ACHN (cell line): ENCODE results near the gene CCT7.

Experiments used
- DNase-seq: peaks from one replicate; pipeline ENCODE4 v3.0.0-alpha.2; 2015
- in situ Hi-C: cut with HindIII; loops from 2 replicates; pipeline ENCODE4 v1.10.0; 2017; ENCODE audit warnings: low sequenced_read_pairs, low pct_ligation_motif_present, low pct_unique_long_range_greater_than_20kb

Gene CCT7

DNA sequence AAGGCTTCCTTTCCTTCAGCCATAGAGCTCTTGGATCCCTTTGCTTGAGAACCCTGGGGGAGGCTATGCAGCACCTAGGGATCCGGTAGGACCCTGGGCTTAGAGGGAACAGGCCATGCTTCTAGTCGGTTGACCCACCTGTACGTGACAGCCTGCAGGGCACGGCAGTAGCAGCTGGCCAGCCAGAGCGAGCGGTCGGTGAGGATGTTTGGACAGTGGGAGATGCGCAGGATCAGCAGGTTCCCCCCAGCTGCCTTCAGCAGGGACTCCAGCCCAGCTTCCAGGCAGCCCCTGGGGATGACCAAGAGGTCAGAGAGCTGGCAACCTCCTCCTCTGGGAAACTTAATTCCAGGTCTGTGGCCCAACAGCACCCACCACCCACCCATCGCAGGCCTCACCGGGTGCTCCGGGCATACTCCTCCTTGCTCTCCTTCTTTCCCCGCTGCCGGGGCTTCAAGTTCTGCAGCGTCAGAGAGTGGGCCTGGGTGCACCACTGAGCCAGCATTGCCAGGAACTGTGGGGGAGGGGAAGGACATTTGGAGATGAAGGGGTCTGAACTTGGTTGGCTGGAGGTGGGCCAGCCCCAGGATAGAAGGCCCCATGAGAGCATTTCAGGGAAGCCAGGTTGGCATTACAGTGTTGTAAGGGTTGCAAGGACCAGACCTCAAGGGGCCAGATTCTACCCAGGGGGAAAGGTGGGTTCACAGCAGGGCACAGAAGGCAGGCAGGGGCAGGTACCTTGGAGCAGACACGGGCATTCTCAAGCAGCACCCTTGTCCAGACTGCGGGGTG, 29.6 kb downstream of the CCT7 start:
- DNase-seq = no peak
- in situ Hi-C loops = no loop called here

DNA sequence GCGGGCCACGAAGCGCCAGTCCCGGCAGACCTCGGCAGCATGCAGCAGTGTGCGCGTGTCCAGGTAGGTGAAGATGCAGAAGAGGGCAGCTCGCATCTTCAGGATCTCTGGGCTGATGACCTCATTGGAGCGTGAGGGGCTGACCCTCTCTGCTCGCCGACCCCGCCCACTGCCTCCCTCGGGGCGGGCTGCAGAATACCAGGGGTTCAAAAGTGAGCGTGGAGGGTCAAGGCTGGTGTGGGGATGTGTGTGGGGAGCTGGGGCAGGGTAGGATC, 30.2 kb downstream of the CCT7 start:
- no peak for DNase-seq
- in situ Hi-C loops = no loop called here

DNA sequence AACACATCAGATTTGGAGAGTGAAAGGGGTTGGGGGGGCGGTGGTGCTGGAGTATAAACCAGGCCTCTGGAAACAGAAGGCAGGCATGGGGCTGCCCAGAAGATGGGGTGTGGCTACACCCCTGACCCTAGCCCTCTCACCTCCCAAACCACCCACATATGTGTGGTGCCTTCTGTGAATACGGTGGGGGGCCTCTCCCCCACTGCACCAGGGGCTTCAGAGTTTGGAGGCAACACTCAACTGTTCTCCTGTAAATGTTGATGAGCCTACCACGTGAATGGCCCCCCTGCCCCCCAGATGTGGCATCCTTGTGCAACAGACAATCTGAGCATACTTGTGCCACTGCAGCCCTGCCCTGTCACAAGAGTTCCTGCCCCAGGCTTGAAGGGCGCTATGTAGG, 30.7 kb downstream of the CCT7 start:
- in situ Hi-C loops = no loop called here
- no peak for DNase-seq

DNA sequence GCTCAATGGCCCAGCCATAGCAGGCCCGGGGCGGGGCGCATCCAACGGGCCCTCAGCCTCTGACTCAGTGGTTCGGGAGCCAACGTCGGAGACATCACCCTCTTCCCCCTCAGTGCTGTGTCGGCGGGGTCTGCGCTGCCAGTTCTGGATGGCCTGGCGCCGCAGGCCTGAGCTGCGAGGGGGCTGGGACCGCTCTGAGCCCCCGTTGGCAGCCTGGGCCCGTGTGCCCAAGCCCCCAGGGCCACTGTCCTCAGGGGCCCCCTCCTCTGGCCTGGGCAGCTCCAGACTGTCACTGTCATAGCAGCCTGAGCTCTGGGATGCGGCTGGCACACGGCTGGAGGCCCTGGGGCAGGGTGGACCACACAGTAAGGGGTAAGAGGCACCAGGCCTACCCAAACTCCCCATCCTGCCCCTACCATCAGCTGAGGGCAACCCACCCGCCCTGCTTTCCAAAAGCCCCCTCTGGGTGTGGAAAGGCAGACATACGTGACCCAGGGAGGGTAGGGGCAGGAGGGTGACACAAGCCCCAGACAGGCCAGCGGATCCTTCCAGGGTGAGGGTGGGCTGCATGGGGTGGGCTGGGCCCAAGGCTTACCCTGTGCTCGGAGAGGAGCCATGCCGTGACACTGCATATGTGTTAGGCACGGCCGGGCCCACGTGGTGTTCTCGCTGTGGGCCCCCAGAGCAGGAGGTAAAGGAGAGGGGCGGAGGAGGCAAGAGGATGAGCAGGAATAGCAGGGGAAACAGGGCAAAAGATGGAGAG, 31.4 kb downstream of the CCT7 start:
- DNase-seq = no peak

GRCh38 chr2:73266061-73266901, 32.2 kb downstream of the CCT7 start:
- in situ Hi-C loops = no loop called here
- no peak for DNase-seq

More for the DNA sequence above, 31.4 kb downstream of the CCT7 start:
- in situ Hi-C loops = no loop called here

GRCh38 chr2:73267008-73267407, 32.9 kb downstream of the CCT7 start:
- in situ Hi-C loops = no loop called here
- no peak for DNase-seq

DNA sequence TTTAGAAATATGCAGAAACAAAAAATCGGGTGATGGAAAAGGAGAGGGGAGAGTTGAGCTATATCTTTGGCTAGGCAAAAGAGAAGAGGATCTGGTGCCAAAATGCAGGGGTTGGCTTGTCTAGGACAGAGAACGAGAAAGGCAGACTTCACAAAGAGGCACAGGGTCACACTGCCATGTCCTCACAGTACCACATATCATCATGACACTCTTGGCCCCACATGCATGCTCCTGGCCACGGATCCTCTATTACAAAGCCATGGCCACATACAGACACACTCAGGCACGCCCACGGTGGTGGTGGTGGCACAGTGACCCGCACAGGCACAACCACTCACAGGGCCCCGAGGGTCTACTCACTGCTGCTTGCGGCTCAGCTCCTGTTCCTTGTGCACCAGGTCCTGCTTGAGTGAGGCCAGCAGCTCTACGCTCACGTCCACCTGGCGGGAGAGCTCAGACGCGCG, 34.3 kb downstream of the CCT7 start:
- in situ Hi-C loops = no loop called here

DNA sequence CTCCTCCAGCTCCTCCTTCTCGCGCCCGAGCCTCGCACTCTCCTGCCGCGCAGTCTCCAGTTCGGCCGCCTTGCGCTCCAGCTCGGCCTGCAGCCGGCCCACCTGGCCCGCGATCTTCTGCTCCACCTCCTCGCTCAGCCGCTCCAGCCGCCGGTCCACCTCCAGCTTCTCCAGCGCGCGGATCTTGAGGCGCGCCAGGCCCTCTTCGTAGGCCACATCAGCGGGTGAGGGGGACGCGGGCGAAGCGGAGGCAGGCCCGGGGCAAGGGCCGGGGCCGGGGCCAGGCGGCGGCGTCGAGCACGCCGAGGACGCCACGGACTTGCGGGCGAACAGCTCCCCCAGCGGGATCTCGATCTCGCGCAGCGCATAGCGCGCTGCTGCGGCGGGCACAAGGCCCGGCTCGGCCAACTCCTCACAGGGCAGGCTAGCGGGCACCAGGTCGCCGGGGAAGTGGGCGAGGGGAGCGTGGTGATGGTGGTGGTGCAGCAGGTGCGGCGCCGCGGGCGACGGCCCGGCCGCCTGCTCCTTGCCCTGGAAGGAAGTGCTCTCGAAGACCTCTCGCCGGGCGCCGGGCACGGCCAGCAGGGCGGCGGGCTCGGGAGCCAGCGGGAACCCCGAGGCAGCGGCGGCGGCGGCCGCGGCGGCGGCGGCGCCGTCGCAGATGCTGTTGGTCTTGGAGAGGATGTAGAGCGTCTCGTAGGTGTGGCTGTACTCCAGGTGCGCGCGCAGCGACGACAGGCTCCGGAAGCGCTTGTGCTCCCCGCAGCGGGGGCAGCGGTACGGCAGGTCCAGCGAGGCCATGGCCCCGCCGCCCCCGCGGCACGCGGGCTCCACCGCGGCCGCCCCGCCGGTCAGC, 35.0 kb downstream of the CCT7 start:
- in situ Hi-C loops = no loop called here
- peak; percentile 75 for DNase-seq

More for the DNA sequence above, 34.3 kb downstream of the CCT7 start:
- no peak for DNase-seq

DNA sequence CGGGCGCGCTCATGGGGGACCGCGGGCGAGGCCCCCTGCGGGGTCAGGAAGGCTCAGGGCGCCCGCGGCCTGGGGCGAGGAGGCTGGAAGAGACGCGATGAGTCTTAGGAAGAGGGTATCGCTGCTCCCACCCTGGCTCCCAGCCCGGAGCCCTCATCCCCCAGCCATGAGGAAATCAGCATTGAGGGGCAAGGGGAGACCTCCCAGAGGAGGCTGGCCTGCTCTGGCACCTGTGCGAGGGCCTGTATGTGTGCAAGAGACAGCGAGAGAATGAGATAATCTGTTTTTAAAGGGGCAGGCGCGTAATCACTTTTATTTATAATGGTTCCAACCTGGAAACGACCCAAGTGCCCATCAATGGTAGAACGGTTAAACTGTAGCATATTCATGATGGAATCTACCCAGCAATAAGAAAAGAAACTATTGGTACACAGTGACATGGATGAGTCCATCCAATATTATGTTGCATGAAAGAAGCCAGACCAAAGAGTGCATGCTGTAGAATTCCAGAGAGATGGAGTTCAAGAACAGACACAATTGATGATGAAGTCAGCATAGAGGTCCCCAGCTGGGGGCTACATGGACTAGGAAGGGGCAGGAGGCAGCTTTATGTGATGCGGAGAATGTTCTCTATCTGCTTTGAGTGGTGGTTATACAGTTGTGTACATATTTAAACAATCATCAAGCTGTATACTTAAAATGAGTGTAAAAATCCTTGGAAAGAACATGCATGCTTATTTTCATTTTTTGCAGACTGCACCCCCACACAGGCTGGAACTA, 35.8 kb downstream of the CCT7 start:
- in situ Hi-C loops = no loop called here
- no peak for DNase-seq

DNA sequence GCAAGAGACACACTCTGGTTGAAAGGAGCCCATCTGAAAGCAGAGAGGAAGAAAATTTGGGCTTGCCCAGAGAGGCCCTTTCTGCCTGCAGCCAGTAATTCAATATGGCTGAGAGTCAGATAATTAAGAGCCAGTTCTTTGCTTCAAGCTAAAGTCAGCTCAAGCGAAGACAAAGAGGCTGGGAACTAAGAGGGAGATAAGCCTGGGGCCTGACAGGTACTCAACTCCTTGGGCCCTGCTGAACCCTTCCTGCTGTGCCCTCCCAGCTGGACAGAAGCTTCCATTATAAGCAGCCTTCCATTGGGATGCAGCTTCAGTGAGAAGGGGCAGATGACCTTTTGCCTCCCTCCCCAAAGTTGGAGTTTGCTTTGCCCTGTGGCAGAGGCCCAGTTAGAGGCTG, 38.2 kb downstream of the CCT7 start:
- DNase-seq = no peak

DNA sequence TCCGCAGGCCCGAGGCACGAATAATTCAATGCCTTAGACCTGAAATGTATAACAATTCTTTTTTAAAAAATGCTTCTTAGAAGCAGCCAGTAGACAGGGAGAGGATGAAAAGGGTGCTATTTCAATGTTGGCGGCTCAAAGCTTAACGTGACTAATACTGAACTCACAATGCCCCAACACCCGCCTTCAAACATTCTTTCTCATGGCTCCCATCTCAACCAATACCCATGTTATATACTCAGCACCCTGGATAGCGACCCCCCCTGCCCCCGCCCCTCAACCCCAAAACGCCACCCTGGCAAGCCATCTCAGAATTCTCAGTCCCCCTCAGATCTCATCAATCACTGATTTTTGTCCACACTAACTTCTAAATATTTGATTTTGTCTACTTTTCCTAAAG, 45.7 kb downstream of the CCT7 start:
- DNase-seq = no peak
- in situ Hi-C loops = no loop called here

More for the DNA sequence above, 38.2 kb downstream of the CCT7 start:
- in situ Hi-C loops = no loop called here

DNA sequence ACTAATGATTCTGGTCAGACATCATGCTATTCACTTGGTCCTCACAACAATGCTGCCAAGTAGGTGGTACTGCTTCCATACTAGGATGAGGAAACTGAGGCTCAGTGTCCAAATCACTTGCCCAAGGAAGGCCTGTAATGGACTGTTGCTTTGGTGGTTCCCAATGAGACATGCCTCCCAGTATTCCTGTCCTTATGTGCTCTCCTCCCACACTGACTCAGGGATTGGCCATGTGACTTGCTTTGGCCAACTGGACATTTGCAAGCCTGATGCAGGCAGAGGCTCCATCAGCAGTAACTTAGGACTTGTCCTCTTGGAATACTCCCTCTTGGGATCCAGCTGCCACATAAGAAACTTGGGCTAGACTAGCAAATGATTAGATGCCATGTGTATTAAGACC, 47.1 kb downstream of the CCT7 start:
- no peak for DNase-seq
- in situ Hi-C loops = no loop called here

DNA sequence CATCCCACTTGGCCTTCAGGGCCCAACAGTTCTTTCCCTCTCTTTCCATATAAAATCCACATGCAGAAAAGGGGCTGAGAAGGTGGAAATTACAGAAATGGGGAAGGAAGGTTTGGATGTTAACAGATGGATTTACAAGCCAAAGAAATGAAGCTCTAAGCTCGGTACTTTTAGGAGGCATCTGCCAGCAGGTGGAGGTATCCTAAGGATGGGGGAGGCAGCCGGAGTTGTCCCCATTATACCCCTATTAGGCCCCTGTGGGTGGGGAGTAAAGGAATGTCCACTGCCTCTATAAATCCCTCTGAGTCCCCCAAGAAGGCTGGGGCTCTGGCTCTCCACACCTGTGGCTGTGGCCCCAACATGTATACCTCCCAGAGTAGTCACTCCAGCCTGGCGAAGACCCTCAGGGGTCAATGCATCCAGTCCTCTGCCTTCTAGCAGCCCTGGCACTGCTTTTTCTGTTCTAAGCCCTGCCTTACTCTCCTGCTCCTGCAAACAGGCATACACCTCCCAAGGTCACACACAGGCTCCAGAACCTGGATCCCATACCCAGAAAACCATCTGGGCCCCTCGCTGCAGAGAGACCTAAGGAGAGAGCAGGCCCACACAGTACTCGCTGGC, 48.9 kb downstream of the CCT7 start:
- in situ Hi-C loops = no loop called here
- DNase-seq = no peak

DNA sequence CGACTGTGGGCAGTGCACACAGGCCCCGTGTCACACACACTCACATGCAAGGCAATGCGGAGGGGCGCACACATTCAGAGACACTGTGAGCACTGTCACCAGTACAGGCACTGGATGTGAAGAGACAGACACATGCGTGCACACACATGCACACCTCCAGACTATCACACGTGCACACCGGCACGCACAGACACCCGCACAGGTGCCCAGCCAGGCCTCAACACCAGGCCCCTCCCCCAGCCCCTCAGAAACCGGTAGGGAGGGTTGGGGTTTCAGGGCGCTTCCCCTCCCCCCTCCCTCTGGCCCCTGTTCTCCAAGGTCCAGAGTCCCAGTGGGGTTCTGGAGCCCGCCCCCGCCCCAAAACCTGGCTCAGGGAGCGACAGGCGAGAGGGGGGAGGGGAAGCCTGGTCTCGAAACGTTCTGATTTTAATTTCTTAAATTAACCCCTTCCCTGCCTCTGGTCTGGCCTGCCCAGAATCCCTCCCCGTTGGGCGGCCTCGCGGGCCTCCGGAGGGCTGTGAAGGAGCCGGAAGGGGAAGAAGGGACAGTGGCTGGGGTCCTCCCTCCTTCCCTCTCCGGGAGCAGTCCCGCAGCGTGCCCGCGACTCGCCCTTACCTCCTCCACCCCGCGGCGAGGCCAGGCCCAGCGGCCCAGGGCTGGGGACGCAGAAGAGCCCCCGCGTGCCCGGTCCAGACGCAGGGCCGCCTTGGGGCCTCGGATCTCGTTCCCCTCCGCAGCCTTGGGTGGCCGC, 49.6 kb downstream of the CCT7 start:
- in situ Hi-C loops = no loop called here
- DNase-seq = peak; percentile 14

GRCh38 chr2:73284296-73285158, 50.4 kb downstream of the CCT7 start, which contains the start of gene FBXO41:
FBXO41 (minus strand) TSS chr2:73284478; CDS start chr2:73269630, 14,848 bp downstream.
- peak; percentile 57 for DNase-seq
- in situ Hi-C loops = no loop called here
